K562 (cell line): ENCODE measurements around the gene FCRLA. TPM values are rescaled to one million over a fixed set of nuclear protein-coding genes. Genes with fewer than 3 reads are reported as not detected.

ENCODE experiments used
- E2F8 ChIP-seq: fragments of 450-650 bp; IDR thresholded peaks from 2 replicates; pipeline ENCODE4 v1.7.1; 2018; ENCODE audit warnings: mild to moderate bottlenecking, low read depth; ENCODE audit not compliant: partially characterized antibody
- ESRRB ChIP-seq: fragments of 250-450 bp; sonication (Bioruptor Pico); IDR thresholded peaks from 2 replicates; pipeline ENCODE4 v1.5.0; 2020; ENCODE audit warnings: mild to moderate bottlenecking, moderate library complexity, borderline replicate concordance
- FOS ChIP-seq: IDR thresholded peaks from 3 replicates; pipeline ENCODE4 v1.6.1; 2011; ENCODE audit not compliant: insufficient read length; ENCODE audit errors: extremely low read depth
- GABPB1 ChIP-seq: sonication (generic); formaldehyde crosslinking; IDR thresholded peaks from 2 replicates; pipeline ENCODE4 v1.8.0; 2022; ENCODE audit warnings: mild to moderate bottlenecking, missing genetic modification reagents
- HDGF ChIP-seq: fragments of 450-650 bp; IDR thresholded peaks from 2 replicates; pipeline ENCODE4 v1.6.1; 2016
- HEY1 ChIP-seq: fragments of 250-450 bp; sonication (Bioruptor Pico); IDR thresholded peaks from 2 replicates; pipeline ENCODE4 v1.5.0; 2020; ENCODE audit warnings: mild to moderate bottlenecking, moderate library complexity, borderline replicate concordance
- KHSRP ChIP-seq: fragments of 450-650 bp; IDR thresholded peaks from 2 replicates; pipeline ENCODE4 v1.6.1; 2017
- KLF16 ChIP-seq: IDR thresholded peaks from 2 replicates; pipeline ENCODE4 v1.6.1; 2016; ENCODE audit warnings: antibody characterized with exemption
- NCOA2 ChIP-seq, 2 experiments: fragments of 450-650 bp; IDR thresholded peaks; 2 replicates each; pipeline ENCODE4 v1.6.1; 2018; ENCODE audit warnings: mild to moderate bottlenecking in 2 of 2, moderate library complexity in 1 of 2; ENCODE audit not compliant: partially characterized antibody in 2 of 2
- NR2C1 ChIP-seq, 2 experiments: fragments of 450-650 bp; IDR thresholded peaks; 2 replicates each; pipeline ENCODE4 v1.6.1; 2017; ENCODE audit warnings: mild to moderate bottlenecking in 2 of 2, antibody characterized with exemption in 1 of 2, inconsistent platforms in 1 of 2, missing compliant biosample characterization in 1 of 2, missing genetic modification characterization in 1 of 2
- NR3C1 ChIP-seq: sonication (generic); formaldehyde crosslinking; IDR thresholded peaks from 2 replicates; pipeline ENCODE4 v1.8.1; 2022; ENCODE audit warnings: missing genetic modification reagents
- SETDB1 ChIP-seq: IDR thresholded peaks from one replicate; pipeline ENCODE4 v1.6.1; 2012; ENCODE audit warnings: low read length, control low read depth, inconsistent platforms
- SLC30A9 ChIP-seq: fragments of 250-450 bp; sonication (Bioruptor Pico); IDR thresholded peaks from 2 replicates; pipeline ENCODE4 v1.8.0; 2022; ENCODE audit warnings: mild to moderate bottlenecking, moderate library complexity
- TFAP4 ChIP-seq: sonication (generic); formaldehyde crosslinking; IDR thresholded peaks from 2 replicates; pipeline ENCODE4 v1.8.0; 2022; ENCODE audit warnings: missing genetic modification reagents, mild to moderate bottlenecking, moderate library complexity, borderline replicate concordance
- ZNF24 ChIP-seq: fragments of 450-650 bp; IDR thresholded peaks from 2 replicates; pipeline ENCODE4 v1.6.1; 2016
- ZNF436 ChIP-seq: fragments of 250-450, 450-650 bp; sonication (Bioruptor Pico); formaldehyde crosslinking; IDR thresholded peaks from 2 replicates; pipeline ENCODE4 v1.7.0; 2020; ENCODE audit warnings: mild to moderate bottlenecking
- ZNF583 ChIP-seq: fragments of 250-450 bp; sonication (Bioruptor Pico); IDR thresholded peaks from 2 replicates; pipeline ENCODE4 v1.4.0; 2020
- polyA plus RNA-seq, 8 experiments: library from polyadenylated mRNA; depleted of rRNA in 4 of 8; stranded (reverse) in 5 of 8; unstranded in 3 of 8; fragments of >200 nt; fragmentation: Nextera tagmentation in 2 of 8; fragmentation: Illumina TruSeq in 1 of 8; extraction: Ambion mirVana in 2 of 8; extraction: Trizol in 1 of 8; gene quantifications; 2 replicates each; pipeline versions ENCODE4 v1.2.1 to v1.2.3, GENCODE V29; 2011 to 2014; ENCODE audit warnings: inconsistent platforms in 1 of 8, missing spikeins in 1 of 8
- total RNA-seq, 7 experiments: library from RNA; depleted of rRNA in 6 of 7; stranded (reverse); fragments of >200 nt in 6 of 7; fragmentation: Illumina TruSeq in 2 of 7; extraction: Trizol in 2 of 7; gene quantifications; 2 replicates each; pipeline versions ENCODE4 v1.2.1 to v1.2.3, GENCODE V29; 2011 to 2021; ENCODE audit warnings: low replicate concordance in 1 of 7
- TF ChIP-seq, protein P1 (sequence below): fragments of 250-450 bp; sonication (Bioruptor Pico); IDR thresholded peaks from 2 replicates; pipeline ENCODE4 v1.5.0; 2022; ENCODE audit warnings: mild to moderate bottlenecking
- TF ChIP-seq, protein P2 (sequence below), 3 experiments: IDR thresholded peaks in 2 of 3; conservative IDR thresholded peaks in 1 of 3; 2 replicates each; pipeline ENCODE4 v1.5.1; 2011 to 2012; ENCODE audit warnings: low read length in 3 of 3, mild to moderate bottlenecking in 3 of 3, control low read depth in 2 of 3, improper control_type of control experiment in 1 of 3, inconsistent platforms in 1 of 3, low read depth in 1 of 3, mixed read lengths in 1 of 3, moderate library complexity in 1 of 3; ENCODE audit not compliant: insufficient read depth in 2 of 3
- TF ChIP-seq, protein P3 (sequence below): fragments of 250-450 bp; sonication (Bioruptor Pico); IDR thresholded peaks from 2 replicates; pipeline ENCODE4 v1.4.0; 2020; ENCODE audit warnings: mild to moderate bottlenecking

FCRLA gene
- total and polyA plus RNA-seq, 9 of the 15 experiments (the other 6 are each of a cell fraction or from before 2014, with no cell fraction given) = 0.09 to 0.84 (median 0.44) TPM

DNA sequence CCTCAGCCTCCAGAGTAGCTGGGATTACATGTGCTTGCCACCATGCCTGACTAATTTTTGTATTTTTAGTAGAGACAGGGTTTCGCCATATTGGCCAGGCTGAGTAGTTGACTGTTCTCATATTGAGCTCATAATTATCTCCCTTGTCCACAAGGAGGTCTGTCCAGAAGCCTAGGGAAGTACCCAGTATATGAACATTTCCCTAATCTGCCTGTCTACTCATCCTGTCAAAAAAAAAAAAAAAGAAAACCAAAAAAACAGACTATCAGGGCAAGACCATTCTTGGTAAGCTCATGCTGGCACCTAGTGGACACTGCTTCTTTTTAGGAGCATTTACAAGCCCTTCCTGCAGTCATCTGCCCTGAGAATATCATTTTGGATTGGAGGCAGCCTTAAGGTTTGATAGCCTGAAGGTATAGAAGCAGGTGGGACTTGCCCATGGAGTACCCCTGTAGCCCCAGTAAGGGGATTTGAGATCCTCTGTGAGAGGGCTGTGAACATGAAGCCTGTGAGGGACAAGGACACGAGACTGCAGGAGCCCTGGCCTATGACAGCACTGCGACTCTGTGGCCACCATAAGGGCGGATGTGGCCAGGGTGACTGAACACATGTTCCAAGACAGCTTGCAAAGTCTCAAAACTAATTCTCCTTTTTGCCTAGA lies 31.7 kb downstream of the FCRLA start (continued):
- TF ChIP-seq, protein P1, sequence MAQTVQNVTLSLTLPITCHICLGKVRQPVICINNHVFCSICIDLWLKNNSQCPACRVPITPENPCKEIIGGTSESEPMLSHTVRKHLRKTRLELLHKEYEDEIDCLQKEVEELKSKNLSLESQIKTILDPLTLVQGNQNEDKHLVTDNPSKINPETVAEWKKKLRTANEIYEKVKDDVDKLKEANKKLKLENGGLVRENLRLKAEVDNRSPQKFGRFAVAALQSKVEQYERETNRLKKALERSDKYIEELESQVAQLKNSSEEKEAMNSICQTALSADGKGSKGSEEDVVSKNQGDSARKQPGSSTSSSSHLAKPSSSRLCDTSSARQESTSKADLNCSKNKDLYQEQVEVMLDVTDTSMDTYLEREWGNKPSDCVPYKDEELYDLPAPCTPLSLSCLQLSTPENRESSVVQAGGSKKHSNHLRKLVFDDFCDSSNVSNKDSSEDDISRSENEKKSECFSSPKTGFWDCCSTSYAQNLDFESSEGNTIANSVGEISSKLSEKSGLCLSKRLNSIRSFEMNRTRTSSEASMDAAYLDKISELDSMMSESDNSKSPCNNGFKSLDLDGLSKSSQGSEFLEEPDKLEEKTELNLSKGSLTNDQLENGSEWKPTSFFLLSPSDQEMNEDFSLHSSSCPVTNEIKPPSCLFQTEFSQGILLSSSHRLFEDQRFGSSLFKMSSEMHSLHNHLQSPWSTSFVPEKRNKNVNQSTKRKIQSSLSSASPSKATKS (CRISPR knock-in tag) = no peak
- TF ChIP-seq, protein P2, sequence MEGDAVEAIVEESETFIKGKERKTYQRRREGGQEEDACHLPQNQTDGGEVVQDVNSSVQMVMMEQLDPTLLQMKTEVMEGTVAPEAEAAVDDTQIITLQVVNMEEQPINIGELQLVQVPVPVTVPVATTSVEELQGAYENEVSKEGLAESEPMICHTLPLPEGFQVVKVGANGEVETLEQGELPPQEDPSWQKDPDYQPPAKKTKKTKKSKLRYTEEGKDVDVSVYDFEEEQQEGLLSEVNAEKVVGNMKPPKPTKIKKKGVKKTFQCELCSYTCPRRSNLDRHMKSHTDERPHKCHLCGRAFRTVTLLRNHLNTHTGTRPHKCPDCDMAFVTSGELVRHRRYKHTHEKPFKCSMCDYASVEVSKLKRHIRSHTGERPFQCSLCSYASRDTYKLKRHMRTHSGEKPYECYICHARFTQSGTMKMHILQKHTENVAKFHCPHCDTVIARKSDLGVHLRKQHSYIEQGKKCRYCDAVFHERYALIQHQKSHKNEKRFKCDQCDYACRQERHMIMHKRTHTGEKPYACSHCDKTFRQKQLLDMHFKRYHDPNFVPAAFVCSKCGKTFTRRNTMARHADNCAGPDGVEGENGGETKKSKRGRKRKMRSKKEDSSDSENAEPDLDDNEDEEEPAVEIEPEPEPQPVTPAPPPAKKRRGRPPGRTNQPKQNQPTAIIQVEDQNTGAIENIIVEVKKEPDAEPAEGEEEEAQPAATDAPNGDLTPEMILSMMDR (IDR thresholded peaks at IDR 0.05 in 2 of 3, conservative IDR thresholded peaks at IDR 0.05 in 1 of 3; ENCODE audit: insufficient read depth in 2 of 3, low read depth in 1 of 3, low read length in 3 of 3) = peak; percentile 79 to 95 (median 88)
- TF ChIP-seq HDGF = no peak
- TF ChIP-seq ZNF436 (CRISPR knock-in tag) = no peak
- TF ChIP-seq SLC30A9 (CRISPR knock-in tag) = no peak
- no peak for TF ChIP-seq HEY1 (CRISPR knock-in tag)
- peak; percentile 23; the same call in 1 of the 2 replicates for TF ChIP-seq ZNF24
- TF ChIP-seq ZNF583 (CRISPR knock-in tag) = no peak
- no peak for TF ChIP-seq ESRRB
- TF ChIP-seq KLF16 = no peak
- TF ChIP-seq NCOA2 (IDR thresholded peaks at IDR 0.05; ENCODE audit: partially characterized antibody in 2 of 2) = no peak
- TF ChIP-seq SETDB1 = no peak
- no peak for TF ChIP-seq KHSRP
- TF ChIP-seq TFAP4 (CRISPR knock-in tag) = no peak
- TF ChIP-seq, protein P3, sequence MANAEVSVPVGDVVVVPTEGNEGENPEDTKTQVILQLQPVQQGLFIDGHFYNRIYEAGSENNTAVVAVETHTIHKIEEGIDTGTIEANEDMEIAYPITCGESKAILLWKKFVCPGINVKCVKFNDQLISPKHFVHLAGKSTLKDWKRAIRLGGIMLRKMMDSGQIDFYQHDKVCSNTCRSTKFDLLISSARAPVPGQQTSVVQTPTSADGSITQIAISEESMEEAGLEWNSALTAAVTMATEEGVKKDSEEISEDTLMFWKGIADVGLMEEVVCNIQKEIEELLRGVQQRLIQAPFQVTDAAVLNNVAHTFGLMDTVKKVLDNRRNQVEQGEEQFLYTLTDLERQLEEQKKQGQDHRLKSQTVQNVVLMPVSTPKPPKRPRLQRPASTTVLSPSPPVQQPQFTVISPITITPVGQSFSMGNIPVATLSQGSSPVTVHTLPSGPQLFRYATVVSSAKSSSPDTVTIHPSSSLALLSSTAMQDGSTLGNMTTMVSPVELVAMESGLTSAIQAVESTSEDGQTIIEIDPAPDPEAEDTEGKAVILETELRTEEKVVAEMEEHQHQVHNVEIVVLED = no peak
- TF ChIP-seq FOS = no peak
- TF ChIP-seq GABPB1 = peak; percentile 28; the same call in 1 of the 2 replicates
- no peak for TF ChIP-seq NR2C1 (IDR thresholded peaks at IDR 0.05)
- TF ChIP-seq NR2C1 (tag; IDR thresholded peaks at IDR 0.05) = no peak
- TF ChIP-seq NR3C1 (CRISPR knock-in tag) = no peak
- peak; percentile 69 for TF ChIP-seq E2F8
